NT2/D1 (cell line): Measurements from ENCODE around the gene KANK4.

Experiments
- DNase-seq: peaks from one replicate; pipeline ENCODE4 v3.0.0-alpha.2; 2011; ENCODE audit warnings: low read depth, low spot score
- H3K27me3 ChIP-seq: 2 replicates; pipeline ENCODE4 v1.6.0; 2011; ENCODE audit warnings: mild to moderate bottlenecking; ENCODE audit not compliant: insufficient read length, insufficient read depth
- H3K36me3 ChIP-seq: 2 replicates; pipeline ENCODE4 v1.6.1; 2011; ENCODE audit warnings: mild to moderate bottlenecking, low read length, mixed read lengths; ENCODE audit not compliant: insufficient read depth, insufficient read length
- H3K4me1 ChIP-seq: 2 replicates; pipeline ENCODE4 v1.5.1; 2011; ENCODE audit not compliant: insufficient read depth, insufficient read length
- H3K4me3 ChIP-seq: 2 replicates; pipeline ENCODE4 v1.5.1; 2011; ENCODE audit warnings: low read depth; ENCODE audit not compliant: insufficient read length
- H3K9ac ChIP-seq: 2 replicates; pipeline ENCODE4 v1.6.0; 2011; ENCODE audit warnings: low read depth; ENCODE audit not compliant: insufficient read length
- H3K9me3 ChIP-seq: 2 replicates; pipeline ENCODE4 v1.5.1; 2011; ENCODE audit warnings: mild to moderate bottlenecking, low read length; ENCODE audit not compliant: insufficient read depth
- SUZ12 ChIP-seq: IDR thresholded peaks from 2 replicates; pipeline ENCODE4 v1.6.1; 2011; ENCODE audit not compliant: insufficient read length, insufficient read depth; ENCODE audit errors: extremely low read depth
- YY1 ChIP-seq: IDR thresholded peaks from 2 replicates; pipeline ENCODE4 v1.6.1; 2011; ENCODE audit not compliant: insufficient read length, insufficient read depth
- ZNF274 ChIP-seq: IDR thresholded peaks from 2 replicates; pipeline ENCODE4 v1.6.1; 2011; ENCODE audit warnings: mild to moderate bottlenecking, low read depth, low read length

KANK4 gene

DNA sequence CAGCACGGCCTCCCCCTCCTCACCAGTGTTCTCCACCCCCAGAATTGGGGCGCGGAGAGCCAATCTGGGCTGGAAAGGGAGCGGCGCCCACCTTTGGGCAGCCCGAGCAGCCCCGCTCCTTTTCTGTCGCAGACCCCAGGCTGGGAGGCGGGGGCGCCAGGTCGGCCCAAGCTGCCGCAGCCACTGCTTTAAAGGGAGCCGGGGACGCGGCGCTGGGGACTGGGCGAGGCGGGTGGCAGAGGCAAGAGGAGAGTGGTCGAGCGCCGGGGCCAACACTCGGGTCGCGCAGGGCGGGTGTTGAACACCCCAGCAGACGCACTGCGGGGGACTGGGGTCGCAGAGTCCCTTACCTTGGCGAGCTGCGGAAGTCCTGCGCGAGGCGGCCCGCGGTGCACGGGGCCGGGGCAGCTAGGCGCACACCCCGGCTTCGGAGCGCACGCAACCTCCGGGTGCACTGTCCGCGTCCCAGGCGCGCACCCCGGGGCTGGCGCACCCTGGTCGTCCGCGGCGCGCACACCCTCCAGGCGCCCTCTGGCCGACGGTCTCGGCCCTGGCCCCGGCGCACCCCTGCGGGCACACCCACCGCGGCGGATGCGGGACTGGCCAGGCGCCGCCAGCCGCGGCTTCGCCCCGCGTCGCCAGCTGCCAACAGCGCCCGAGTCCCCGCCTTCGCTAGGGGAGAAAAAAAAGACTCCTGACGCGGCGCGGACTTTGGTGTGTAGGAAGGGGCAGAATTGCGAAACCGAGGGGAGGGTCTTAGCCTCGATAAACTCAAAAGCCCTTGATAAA lies at the start of gene KANK4:
Gene KANK4 (minus strand): TSS at position 679 of the 789 bp plus-strand sequence. CDS start 37,870 bp downstream, outside the sequence.
- Histone ChIP-seq H3K9ac (peak within 1 kb of the TSS; percentile 83), H3K4me3 (peak within 1 kb of the TSS; percentile 79)
- DNase-seq = no peak

DNA sequence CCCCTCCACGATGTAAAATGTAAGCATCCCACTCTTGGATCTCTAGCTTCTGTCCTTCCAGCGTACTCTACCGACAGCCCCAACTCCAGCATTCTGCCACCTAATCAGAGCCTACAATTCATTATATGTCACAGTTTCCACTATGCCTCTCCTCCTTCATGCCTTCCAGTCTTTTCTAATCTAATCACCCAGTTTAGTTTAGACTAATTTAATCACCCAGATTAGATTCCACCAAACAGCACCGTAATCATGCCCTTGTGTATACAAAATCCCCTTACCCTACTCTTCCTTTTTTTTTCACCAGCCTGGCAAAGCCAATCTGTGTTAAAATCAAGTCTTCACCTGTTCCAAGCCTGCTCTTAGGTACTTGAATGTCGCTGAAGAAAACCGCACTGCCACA lies 49.8 kb upstream of the KANK4 start:
- Histone ChIP-seq H3K9me3 (peaks cover 9% of the 10 kb centered on the region; the same call in 1 of the 2 replicates), H3K27me3 (no peaks in the 10 kb centered on the region), H3K4me1 (no peaks in the 10 kb centered on the region), H3K36me3 (no peaks in the 10 kb centered on the region), H3K9ac (no peak overlapping the region), H3K4me3 (no peak overlapping the region)
- no peak for DNase-seq
- TF ChIP-seq SUZ12 = no peak
- TF ChIP-seq ZNF274 = no peak
- no peak for TF ChIP-seq YY1

More for the DNA sequence above, at the start of gene KANK4:
- Histone ChIP-seq H3K27me3 (peaks cover 58% of the 10 kb centered on the region), H3K4me1 (peaks cover 2% of the 10 kb centered on the region), H3K9me3 (no peaks in the 10 kb centered on the region), H3K36me3 (no peaks in the 10 kb centered on the region)
- no peak for TF ChIP-seq SUZ12
- no peak for TF ChIP-seq YY1

DNA sequence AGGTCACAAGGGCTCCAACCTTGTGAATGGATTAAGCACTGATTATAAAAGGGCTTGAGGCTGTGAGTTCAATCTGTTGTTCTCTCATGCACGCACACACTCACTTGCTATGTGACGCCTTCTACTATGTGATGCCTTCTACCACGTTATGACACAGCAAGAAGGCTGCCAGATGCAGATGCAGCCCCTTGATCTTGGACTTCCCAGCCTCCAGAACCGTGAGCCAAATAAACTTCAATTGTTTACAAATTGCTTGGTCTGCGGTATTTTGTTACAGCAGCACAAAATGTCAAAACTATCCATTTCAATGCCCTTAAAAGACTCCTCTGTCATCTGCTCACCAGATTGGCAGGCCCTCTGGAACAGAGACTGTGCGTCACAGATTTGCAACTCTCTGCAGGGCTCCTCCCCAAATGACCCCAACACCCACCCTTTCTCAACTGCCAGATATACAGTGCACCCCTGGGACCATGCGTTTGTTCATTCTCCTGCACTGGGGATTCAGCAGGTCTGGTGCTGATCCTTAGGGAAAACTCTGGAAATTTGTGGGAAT lies 47.8 kb upstream of the KANK4 start:
- TF ChIP-seq YY1 (no peak), ZNF274 (no peak), SUZ12 (no peak)

DNA sequence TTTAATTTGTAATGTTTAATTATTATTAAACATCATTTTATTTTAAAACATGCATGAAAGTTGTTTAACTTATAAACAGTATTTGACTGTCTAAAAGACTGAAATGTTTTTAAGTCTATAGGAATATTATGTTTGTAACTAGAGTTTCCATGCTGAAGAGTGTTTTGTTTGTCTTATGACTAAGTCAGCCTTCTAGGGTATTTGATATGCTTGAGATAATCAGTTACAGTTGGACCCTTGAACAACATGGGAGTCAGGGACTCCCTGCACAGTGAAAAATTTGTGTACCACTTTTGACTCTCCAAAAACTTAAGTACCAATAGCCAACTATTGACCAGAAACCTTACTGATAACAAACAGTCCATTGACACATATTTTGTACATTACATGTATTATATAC lies 45.5 kb upstream of the KANK4 start:
- peaks cover 9% of the 10 kb centered on the region; the same call in 1 of the 2 replicates for H3K9me3 ChIP-seq
- DNase-seq = no peak
- no peak overlapping the region for H3K4me3 ChIP-seq

More for the DNA sequence above, 47.8 kb upstream of the KANK4 start:
- Histone ChIP-seq H3K27me3 (no peaks in the 10 kb centered on the region), H3K9me3 (peaks cover 9% of the 10 kb centered on the region; the same call in 1 of the 2 replicates), H3K4me1 (no peaks in the 10 kb centered on the region), H3K36me3 (no peaks in the 10 kb centered on the region), H3K9ac (no peak overlapping the region), H3K4me3 (no peak overlapping the region)
- no peak for DNase-seq

DNA sequence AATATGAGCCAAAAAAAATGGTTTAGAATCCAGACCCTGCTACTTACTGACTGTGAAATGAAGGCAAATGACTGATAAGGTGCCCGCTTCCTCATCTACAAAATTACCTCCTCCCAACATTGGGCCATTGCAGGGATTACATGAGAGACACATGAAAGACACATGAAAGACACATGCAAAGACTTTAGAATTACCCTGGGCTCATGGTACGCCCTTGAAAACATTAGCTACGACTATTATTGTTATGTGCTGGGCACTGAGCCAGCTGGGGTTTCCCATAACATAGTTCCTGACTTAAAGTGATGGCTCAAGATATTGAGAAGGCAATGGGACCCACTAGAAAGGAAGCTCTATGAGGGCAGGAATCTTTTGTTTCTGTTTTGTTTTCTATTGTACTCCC lies 43.7 kb upstream of the KANK4 start:
- Histone ChIP-seq H3K36me3 (no peaks in the 10 kb centered on the region), H3K9ac (no peak overlapping the region), H3K4me3 (no peak overlapping the region), H3K4me1 (no peaks in the 10 kb centered on the region), H3K27me3 (no peaks in the 10 kb centered on the region), H3K9me3 (peaks cover 9% of the 10 kb centered on the region; the same call in 1 of the 2 replicates)
- DNase-seq = no peak
- TF ChIP-seq YY1 (no peak), ZNF274 (no peak), SUZ12 (no peak)

More for the DNA sequence above, 45.5 kb upstream of the KANK4 start:
- Histone ChIP-seq H3K27me3 (no peaks in the 10 kb centered on the region), H3K36me3 (no peaks in the 10 kb centered on the region), H3K9ac (no peak overlapping the region), H3K4me1 (no peaks in the 10 kb centered on the region)
- no peak for TF ChIP-seq ZNF274
- TF ChIP-seq SUZ12 = no peak
- no peak for TF ChIP-seq YY1

DNA sequence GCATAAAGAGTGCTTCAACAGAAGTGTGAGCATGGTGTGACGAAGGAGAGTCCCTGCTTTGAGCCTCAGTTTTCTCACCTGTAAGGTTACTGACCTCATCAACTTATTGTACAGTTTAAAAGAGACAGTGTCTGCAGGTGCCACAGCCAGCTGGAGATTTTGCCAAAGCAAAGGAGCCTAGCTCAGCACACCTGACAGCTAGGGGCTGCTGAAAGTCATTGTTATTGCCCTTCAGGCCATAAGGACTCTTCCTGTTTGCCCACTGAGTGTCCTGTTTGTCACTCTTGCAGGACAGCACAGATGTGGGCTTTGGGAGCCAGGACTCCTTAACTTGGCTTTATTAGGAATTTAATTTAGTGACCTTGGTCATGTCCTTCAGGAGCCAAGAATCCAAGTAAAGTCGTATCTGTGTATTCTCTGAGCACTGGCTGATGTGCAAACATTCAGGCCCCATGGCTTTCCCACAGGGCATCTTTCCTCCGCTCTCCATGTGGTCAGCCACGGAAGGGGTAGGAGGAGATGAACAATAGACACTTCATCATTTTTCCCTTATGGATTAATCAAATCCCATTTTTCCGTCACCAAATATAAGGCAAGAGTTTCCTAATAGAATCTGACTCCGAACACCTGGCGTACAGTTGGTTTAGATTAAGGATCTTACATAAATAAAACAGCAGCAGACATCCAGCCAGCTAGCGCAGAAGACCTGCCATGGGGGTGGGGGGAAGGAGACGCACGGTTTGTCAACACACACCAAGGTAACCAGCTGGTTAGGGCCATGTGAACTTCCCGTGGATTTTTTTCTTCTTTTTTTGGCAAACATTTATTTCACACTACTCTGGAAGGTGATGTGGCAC lies 43.1 kb upstream of the KANK4 start:
- no peaks in the 10 kb centered on the region for H3K4me1 ChIP-seq
- TF ChIP-seq SUZ12 = no peak
- TF ChIP-seq YY1 = no peak
- no peak for TF ChIP-seq ZNF274
- H3K9me3 ChIP-seq = peaks cover 7% of the 10 kb centered on the region; the same call in 1 of the 2 replicates
- H3K27me3 ChIP-seq = no peaks in the 10 kb centered on the region
- no peaks in the 10 kb centered on the region for H3K36me3 ChIP-seq
- no peak for DNase-seq
- H3K4me3 ChIP-seq = no peak overlapping the region
- H3K9ac ChIP-seq = no peak overlapping the region
